HK-2 (cell line): ENCODE data around the gene CHRNA4.

Experiments
- DNase-seq: peaks from one replicate; pipeline ENCODE4 v3.0.0-alpha.2; 2018; ENCODE audit not compliant: unreplicated experiment

CHRNA4 gene

DNA sequence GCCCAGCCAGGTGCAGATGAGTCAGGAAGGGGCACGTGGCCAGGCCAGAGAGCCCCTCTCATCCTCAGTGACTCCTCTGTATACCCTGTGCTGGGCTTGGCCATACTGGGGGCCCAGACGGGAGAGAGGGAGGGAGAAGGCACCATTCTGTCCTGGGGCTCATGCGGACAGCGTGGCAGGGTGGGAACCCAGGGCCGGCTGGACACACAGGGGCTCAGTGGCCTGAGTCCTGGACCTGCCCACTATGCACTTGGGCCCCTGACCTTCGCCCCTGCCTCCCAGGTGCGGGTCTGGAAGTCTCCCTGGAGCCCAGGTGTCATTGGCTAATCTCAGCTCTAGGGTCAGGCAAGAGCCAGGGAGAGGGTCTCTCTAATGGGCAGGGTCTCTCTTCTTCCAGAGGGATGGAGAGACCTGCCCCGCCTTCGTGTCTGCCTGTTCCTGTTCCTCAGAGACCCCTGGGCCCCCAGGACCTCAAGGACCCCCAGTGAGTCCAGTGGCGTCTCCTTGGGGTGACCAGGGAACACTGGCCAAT, 40.5 kb downstream of the CHRNA4 start:
- DNase-seq, result no peak

DNA sequence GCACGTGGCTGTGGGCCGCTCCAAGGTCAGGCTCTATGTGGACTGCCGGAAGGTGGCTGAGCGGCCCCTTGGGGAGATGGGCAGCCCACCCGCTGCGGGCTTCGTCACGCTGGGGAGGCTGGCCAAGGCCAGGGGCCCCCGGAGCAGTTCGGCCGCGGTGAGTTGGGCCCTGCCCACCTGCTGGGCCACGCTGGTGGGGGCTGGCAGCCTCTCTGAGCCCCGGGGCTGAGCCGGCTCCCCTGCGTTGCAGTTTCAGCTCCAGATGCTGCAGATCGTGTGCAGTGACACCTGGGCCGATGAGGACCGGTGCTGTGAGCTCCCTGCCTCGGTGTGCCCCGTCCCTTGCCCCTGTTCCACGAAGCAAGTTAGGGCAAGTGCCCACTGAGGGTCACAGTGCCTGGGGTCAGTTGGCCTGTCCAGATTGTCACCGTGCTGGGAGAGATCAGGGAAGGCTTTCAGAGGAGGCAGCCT, 41.1 kb downstream of the CHRNA4 start:
- DNase-seq, result no peak

- DNase-seq, result no peak
Observed at GRCh38 chr20:63319164-63320040, 41.7 kb downstream of the CHRNA4 start.

- no peak for DNase-seq
Observed at GRCh38 chr20:63318391-63319163, 42.6 kb downstream of the CHRNA4 start.

DNA sequence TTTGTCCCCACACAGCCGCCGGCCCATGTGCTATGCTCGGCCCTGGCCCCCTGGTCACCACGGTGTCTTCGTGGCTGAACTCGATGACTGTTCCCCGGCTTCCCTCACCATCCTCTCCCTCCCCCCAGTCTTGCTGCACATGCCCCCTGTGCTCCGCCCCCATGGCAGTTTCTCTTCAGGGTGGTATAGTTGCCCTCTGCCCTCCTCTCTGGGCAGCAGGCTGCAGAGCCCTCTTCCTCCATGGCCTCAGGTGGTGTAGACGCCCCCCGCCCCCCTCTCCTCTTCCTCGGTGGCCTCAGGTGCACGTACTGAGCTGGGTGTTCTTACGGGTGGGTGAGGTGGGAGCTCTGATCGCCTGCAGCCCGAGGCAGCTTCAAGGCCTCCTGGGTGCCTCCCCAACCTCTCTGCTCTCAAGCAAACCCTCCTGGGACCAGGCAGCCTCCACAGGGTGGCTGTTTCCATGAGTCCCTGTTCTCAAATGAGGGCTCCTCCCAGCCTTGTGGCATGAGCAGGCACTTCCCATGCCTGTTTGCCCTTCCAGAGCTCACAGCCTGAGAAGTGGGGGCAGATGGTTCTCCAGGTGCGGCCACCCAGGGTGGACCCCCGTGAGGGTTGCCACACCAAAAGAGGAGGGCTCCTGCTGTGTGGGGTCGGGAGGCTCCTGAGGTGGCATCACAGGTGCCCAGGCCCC, 43.4 kb downstream of the CHRNA4 start:
- no peak for DNase-seq

- no peak for DNase-seq
Observed at GRCh38 chr20:63317061-63317460, 44.1 kb downstream of the CHRNA4 start.

DNA sequence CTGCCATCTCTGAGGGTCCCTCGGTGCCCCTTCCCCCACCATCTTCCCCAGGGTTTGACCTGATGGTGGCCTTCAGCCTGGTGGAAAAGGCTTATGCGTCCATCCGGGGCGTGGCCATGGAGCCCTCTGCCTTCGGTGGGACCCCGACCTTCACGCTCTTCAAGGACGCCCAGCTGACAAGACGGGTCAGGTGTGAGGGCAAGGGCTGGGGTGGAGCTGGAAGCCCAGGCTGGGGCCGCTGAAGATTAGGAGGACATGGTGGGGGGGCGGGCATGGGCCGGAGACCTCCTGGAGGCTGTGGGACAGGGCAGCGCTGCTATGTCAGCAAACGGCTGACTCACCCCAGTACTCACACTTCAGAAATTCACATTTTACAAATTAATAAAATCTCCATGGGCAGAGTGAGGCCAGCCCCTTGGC, 44.6 kb downstream of the CHRNA4 start:
- no peak for DNase-seq

DNA sequence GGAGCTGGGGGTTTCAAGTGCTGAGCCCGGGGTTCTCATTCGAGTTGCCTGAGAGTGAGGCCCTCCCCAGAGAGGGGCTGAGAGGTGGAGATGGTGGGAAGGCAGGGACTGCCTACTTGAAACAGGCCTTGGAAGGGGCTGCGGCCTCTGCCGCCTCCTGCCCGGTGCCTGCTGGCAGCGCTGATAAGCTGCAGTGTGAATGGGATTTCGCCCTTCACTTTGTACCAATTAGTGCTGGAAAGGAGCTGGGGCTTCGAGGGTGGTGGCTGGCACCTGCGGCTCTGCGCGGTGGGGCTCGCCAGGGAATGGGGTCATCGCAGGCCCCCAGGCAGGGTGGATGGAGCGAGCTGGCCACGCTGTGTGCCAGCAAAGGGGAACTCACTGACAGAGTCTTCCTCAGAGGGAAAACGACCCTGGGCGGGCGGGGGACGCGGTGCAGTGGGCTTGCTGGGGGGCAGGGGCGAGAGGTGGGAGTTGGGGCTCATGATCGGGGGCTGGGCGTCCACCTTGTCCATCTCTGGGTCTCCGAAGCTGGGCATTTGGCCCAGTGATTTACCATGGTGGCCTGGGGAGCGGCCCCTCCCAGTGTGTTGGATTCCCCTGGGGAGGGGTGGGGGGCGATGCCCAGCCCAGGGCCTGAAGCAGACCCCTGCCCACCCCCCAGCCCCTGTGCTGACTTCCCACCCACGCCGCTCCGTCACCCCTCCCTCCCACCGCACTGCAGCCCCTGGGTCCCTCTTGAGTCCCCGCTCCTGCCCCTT, 45.2 kb downstream of the CHRNA4 start:
- no peak for DNase-seq

DNA sequence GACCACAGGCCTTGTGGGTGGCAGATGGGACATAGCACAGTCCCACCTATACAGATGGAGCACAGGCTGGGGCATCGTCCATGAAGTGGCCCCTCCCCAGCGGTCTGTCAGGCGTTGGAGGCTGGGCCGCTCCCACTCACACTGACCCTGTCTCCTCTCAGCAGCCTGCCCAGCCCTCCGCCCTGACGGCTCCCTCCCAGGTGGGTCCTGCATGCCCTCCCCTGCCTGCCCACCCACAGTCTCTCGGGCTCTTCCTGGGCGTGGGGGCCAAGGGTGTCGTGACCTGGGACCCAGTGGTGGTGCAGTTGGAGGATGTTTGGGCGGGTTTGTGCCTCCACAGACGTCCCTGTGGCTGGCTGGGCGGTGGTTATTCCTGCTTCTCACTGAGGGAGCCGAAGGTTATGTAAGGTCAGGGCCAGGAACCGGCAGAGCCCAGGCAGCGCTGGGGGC, 45.9 kb downstream of the CHRNA4 start:
- DNase-seq, result no peak

DNA sequence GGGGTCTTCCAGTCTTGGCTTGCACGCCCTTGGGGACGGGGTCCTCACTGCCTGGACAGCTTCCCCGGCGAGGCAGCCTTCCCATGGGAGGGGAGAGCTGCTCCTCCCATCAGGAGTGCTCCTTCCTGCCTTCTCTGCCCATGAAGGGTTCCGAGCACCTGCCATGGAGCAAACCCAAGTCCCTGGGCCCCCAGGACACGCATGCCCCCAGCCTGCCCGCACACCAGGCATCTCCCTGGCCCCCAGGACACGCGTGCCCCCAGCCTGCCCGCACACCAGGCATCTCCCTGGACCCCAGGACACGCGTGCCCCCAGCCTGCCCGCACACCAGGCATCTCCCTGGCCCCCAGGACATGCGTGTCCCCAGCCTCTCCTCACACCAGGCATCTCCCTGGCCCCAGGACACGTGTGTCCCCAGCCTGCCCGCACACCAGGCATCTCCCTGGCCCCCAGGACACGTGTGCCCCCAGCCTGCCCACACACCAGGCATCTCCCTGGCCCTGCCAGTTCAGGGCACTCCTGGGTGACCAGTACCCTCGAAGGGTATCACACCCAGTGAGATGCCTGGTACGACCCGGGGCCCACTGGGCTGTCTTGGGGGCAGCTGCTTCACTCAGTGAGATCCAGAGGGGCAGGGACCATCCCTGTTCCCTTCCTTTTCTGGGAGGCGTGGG, 46.4 kb downstream of the CHRNA4 start:
- DNase-seq, result no peak

- DNase-seq, result no peak
Observed at GRCh38 chr20:63314015-63314471, 47.1 kb downstream of the CHRNA4 start.

DNA sequence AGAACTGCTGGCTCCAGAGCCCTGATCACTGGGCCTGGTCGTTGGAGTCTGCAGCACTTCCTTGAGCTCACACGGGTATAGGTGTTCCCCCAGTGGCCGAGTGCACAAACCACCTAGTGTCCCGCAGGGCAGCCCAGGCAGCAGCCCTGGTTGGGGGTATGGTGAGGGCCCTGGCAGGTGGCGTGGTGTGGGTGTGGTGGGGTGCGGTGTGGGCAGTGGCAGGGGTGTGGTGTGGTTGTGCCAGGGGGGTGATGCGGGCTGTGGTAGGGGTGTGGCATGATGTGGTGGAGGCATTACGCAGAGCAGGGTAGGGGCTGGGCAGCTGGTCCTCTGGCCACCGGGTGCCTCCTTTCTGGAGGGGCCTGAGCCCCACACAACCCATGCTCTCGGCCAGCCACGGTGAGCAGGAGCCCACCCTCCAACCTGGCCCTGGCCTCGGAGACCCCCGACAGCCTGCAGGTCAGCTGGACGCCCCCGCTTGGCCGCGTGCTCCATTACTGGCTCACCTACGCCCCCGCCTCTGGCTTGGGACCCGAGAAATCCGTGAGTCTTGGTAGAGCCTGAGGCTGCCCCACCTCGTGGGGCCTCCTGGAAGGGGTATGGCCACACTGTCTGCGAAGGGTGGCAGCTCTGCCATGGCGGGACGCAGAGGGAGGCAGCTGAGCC, 47.7 kb downstream of the CHRNA4 start:
- DNase-seq, result no peak

DNA sequence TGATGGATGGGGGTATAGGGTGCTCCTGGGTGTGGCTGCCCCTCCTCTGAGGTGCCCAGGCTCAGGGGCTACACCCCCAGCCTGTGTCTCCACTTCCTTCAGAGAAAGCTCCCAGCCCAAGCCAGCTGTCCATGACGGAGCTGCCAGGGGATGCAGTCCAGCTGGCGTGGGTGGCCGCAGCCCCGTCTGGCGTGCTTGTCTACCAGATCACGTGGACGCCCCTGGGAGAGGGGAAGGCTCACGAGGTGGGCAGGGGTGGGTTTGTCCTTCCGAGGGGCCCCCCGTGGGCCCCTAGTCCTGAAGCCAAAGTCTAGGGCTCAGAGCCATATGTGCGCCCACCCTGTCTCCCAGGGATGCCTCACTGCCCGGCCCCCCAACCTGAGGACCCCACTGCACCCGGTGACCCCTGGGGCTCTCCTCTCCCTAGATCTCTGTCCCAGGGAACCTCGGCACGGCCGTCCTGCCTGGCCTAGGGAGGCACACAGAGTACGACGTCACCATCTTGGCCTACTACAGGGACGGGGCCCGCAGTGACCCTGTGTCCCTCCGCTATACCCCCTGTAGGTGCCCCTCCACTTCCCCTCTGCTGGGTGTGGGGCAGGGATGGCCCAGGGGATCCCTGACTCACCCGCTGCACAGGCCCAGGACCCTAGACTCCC, 48.3 kb downstream of the CHRNA4 start:
- DNase-seq, result no peak

GRCh38 chr20:63312273-63312672, 48.9 kb downstream of the CHRNA4 start:
- DNase-seq, result no peak

- DNase-seq, result no peak
Observed at GRCh38 chr20:63311833-63312243, 49.3 kb downstream of the CHRNA4 start.

DNA sequence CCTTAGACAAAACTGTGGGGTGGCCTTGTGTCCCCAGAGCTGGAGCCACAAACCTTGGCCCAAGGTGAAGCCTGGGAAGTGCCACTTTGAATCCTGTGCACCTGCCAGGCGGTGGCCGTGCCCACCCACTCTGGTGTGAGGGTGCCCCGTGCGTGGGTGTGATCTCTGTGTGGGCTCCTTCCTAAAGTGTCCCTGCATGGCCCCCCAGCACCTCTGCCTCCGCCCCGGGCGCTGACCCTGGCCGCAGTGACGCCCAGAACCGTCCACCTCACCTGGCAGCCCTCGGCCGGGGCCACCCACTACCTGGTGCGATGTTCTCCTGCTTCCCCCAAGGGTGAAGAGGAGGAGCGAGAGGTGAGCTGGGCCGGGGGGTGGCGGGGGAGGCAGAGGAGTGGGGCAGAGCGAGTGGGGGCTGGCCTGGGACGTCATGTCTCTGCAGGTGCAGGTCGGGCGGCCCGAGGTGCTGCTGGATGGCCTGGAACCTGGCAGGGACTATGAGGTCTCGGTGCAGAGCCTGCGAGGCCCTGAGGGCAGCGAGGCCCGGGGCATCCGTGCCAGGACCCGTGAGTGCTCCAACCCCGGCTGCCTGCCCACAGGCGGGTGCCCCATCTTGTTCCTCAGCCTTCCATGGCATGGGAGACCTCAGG, 49.8 kb downstream of the CHRNA4 start:
- DNase-seq, result no peak

DNA sequence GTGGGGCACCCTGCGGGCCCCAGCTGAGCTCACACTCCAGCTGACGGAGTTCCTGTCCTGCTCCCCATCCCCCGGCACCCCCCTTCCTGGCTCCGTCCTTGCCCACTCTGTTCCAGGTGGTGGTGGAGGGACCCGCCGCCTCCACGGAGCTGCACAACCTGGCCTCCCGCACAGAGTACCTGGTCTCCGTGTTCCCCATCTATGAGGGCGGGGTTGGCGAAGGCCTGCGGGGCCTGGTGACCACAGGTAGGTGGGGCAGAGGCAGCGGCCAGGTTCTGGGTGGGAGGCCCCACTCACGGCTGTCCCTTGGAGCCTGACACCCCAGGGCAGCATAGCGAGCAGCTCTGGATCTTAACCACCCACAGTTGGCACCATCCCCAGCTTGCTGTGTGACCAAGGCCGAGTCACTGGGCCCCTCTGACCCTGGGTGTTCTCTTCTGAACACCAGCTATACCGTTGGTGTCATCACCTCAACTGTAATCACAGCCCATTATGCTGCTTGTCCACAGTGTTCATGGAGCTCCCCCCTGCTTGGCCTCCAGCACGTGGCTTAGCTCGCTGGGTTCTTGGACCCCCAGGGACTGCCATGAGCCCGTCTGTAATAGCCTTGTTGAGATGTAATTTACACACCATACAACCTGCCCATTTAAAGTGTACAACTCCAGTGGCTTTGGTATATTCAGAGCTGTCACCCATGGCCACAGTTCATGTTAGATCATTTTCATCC, 50.7 kb downstream of the CHRNA4 start:
- DNase-seq, result no peak
